ENCODE measurements around the gene HNRNPU.

Gene HNRNPU

GRCh38 chr1:244864253-244865027, at the start of gene HNRNPU:
TSS of gene HNRNPU (minus strand) at chr1:244864543. CDS start at chr1:244864307, 236 bp downstream.
- peak; percentile 99 for DNase-seq

DNA sequence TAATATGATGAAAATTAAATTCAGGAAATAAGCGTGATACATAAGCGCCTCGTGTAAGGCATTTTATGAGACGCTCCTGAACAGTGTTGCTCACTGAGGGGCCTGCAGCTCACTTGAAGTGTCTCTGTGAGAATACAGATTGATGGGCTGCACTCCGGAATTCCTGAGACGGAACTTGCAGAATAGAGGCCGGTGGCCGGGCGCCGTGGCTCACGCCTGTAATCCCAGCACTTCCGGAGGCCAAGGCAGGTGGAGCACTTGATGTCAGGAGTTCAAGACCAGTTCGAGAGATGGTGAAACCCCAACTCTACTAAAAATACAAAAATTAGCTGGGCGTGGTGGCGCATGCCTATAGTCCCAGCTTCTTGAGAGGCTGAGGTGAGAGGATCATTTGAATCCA, 49.5 kb upstream of the HNRNPU start:
- DNase-seq, result no peak

DNA sequence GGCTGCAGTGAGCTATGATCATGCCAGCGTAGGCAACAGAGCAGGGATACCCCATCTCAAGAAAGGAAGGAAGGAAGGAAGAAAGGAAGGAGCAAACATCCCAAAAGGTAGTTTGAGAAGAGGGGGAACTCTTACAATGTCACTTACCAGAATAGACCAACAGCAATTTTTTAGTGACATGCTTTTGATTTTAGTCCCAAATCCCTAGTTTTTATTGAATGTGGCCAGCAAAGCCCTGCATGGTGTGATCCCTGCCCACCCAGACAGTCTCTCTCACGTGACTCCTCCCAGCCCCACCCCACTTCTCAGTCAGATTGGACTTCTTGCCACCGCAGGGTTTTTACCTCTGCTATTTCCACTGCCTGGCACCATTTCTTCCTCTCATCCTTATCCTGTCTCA, 39.8 kb upstream of the HNRNPU start:
- no peak for DNase-seq

DNA sequence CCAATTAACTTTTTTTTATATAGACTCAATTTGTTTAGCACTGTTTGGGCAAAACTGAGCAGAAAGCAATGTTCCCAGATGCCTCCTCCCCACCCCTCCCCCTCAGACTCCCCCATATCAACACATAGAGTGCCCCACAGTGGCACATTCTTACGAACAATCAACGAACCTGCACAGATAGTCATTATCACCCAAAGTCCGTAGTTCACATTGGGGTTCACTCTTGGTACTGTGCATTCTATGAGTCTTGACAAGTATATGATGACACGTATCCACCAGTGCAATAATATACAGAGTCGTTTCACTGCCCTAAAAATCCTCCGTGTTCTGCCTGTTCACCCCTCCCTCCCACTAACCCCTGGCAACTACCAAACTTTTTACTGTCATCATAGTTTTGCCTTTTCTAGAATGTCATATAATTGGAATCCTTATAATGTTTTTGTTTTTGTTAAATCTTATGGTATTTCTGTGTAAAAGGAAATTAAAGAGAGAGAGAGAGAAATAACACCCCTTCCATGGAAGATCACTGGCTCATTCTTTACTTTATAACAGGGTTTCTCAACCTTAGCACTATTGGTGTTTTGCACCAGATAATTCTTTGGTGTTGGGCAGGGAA, 37.2 kb upstream of the HNRNPU start:
- no peak for DNase-seq

GRCh38 chr1:244897476-244898254, 33.3 kb upstream of the HNRNPU start:
- DNase-seq, result no peak

- DNase-seq, result no peak
Measured at GRCh38 chr1:244896550-244896949, 32.2 kb upstream of the HNRNPU start.

- no peak for DNase-seq
Measured at GRCh38 chr1:244893836-244894235, 29.5 kb upstream of the HNRNPU start.

- DNase-seq, result no peak
Measured at GRCh38 chr1:244887281-244887680, 22.9 kb upstream of the HNRNPU start.

DNA sequence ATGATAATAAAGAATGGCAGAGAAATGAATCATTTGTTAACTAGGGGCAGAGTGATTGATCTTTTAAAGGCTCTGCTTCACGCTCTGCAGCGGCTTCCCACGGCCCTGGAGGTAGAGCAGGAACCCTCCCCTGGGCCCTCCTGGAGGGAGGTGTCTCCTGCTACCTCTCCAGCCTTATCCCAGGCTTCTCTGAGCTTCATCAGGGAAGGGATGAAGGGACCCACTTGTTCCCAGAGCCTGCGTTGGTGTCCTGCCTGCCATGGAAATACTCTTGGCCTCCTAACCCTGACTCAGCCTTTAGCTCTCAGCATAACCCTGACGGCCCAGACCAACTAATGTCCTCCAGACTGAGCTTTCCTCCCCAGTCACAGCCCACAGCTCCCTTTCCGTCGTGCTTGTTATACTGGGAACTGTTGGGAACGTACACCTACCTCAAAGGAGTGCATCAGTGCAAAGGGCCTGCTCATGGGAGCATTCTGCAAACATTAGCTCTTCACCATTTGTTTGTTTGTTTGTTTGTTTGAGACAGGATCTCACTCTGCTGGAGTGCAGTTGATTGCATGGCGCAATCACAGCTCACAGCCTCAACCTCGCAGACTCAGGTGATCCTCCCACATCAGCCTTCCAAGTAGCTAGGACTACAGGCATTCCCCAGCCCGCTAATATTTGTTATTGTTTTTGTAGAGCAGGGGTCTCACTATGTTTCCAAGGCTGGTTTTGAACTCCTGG, 17.4 kb upstream of the HNRNPU start:
- no peak for DNase-seq

DNA sequence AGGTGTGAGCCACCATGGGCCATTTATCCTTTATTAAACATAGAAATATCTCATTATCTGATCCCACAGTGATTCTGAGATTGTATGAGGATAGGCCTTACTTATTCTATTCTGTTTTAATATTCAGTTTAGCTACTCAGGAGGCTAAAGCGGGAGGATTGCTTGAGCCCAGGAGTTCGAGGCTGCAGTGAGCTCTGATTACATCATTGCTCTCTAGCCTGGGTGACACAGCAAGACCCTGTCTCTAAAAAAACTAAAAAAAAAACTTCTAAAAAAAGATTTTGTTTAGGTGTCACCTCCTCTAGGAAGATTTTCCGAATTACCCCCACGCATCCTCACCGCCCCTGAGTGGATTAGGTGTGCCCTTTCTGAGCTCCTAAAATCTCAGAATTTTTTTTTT, 14.3 kb upstream of the HNRNPU start:
- DNase-seq, result no peak

DNA sequence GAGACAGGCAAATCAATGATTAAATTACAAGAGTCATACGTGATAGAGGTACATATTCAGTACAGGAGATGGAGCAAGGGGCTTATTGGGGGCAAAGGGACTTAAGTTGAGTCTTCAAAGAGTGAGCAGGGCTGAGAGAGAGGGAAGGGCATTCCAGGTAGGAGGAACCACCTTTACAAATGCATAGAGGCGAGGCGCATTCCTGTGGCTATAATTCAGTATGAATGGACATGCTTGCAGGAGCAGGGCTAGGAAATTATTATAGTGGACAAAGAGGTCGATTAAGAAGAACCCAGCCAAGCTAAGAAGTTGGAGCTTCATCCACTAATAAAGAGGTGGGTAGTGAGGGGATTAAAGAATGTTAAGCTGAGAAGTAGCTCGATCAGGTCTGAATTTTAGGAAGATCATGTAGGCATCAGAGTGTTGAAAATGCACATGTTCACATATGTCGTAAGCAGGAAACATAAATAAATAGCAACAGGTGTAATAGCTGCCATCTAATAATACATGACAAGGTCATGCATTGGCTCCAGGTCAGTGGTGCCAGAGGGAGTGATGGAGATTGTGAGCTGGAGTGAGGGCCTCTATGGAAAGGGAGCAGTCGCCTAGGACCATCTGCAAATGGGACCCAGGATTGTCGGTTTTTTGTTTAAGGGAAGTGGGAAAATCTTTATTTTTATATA, 12.0 kb upstream of the HNRNPU start:
- DNase-seq, result no peak

GRCh38 chr1:244874974-244875579, 10.7 kb upstream of the HNRNPU start:
- no peak for DNase-seq

- no peak for DNase-seq
Measured at GRCh38 chr1:244869950-244870349, 5.6 kb upstream of the HNRNPU start.

GRCh38 chr1:244869364-244869827, 5.1 kb upstream of the HNRNPU start:
- DNase-seq, result no peak

DNA sequence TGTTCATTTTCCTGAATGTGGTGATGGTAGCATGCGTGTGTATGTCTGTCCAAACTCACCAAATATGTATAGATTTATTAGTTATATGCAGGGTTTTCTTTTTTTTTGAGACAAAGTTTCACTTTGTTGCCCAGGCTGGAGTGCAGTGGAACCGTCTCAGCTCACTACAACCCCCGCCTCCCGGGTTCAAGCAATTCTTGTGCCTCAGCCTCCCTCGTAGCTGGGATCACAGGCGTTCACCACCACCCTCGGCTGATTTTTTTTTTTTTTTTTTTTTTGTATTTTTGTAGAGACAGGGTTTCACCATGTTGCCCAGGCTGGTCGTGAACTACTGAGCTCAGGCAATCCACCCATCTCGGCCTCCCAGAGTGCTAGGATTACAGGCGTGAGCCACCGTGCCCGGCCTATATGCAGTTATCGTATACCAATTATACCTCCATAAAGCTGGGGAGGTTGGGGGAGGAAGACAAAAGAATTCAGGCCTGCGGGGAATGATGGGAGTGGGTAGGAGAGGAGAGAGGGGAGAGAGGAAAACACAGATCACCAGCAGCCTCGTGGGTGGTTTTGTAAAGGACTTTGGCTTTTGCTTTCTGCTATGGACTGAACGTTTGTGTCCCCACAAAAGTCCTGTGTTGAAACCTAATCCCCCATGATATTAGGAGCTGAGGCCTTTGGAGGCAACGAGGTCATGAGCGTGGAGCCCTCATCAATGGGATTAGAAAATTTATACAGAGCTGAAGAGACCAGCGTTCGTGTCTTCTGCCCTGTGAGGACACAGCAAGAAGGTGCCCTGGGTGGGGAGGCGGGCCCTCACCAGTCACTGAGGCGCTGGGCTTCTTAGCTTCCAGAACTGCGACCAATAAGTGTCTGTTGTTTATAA, 4.4 kb upstream of the HNRNPU start:
- DNase-seq, result no peak

DNA sequence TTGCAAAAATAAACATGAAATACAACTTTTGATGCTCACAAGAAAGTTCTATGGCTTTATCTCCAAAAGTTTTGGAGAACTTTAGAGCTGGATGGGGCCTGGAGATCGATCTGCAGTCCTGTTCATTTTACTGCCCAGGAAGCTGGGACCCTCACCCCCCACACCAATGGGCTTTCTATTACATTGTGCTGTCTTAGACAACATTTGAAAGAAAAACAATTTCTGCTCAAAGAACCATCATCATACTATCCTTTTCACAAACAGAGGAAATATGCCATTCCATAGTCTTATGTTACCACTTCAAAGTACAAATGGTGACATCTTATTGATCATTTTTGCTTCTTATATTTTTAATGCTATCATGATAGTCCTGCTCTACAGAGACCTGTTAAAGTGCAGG, 2.0 kb upstream of the HNRNPU start:
- no peak for DNase-seq

GRCh38 chr1:244865820-244866219, 1.5 kb upstream of the HNRNPU start:
- no peak for DNase-seq

- peak; percentile 48 for DNase-seq
Measured at GRCh38 chr1:244865028-244865371, 657 bp upstream of the HNRNPU start.

DNA sequence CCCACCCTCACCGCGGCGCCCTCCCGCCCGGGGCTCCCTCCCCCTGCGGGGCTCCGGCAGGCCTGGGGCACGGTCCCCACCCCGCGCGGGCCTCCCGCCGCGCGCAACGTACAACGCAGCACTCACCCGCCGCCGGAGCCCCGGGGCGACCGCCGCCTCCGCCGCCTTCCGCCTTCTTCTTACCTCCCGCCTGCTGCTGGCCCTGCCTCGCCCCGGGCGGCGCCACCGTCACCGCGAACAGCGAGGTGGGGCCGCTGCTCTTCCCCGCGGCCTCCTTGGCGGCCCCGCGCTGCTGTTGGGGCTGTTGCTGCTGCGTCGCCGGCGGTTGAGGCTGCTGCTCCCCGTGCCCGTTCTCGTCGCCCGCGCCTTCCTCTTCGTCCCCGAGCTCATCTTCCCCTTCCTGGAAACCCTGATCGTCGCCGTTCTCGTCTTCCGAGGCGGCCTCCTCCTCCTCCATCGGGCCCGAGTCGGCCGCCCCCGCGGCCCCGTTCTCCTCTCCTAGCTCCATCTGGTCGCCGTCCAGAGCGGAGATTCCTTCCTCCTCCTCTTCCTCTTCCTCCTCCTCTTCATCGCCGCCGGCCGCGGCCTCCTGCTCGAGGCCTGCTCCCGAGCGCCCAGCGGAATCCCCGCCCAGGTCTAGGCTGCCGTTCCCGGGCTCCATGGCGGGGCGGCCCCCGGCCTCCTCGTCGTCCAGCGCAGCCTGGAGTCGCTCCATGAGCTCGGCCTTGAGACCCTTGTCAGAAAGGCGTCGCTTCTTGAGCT, 671 bp downstream of the HNRNPU start:
- DNase-seq, result peak; percentile 42
